ENCODE measurements around the gene PLD1. TPM values are rescaled to one million over a fixed set of nuclear protein-coding genes. Genes with fewer than 3 reads are reported as not detected.

PLD1 gene
- total and polyA plus RNA-seq, 4 donors, result 3.1 to 31.1 (median 12.2) TPM

- no peak for ATAC-seq (ENCODE audit: insufficient read depth, low FRiP score)
- no peak for TF ChIP-seq CTCF (IDR thresholded peaks at IDR 0.05; ENCODE audit: control extremely low read depth, extremely low read depth)
- H3K9ac ChIP-seq (ENCODE audit: insufficient read depth in 1 of 2, low read length in 2 of 2), result no peak overlapping the region
- H3K4me1 ChIP-seq (ENCODE audit: control insufficient read depth in 5 of 5, insufficient read depth in 5 of 5, low read length in 5 of 5), result peaks cover 0 to 10% (median 4%) of the 10 kb centered on the region in 5 donors
- 93 to 97% methylated on average over 3 of the region's 3 CpGs for WGBS, 2 donors
- no peak overlapping the region for H3K27ac ChIP-seq (ENCODE audit: low read depth in 1 of 2, low read length in 1 of 2)
- H3K4me3 ChIP-seq, result no peak overlapping the region
- no peaks in the 10 kb centered on the region for H3K9me3 ChIP-seq (ENCODE audit: control insufficient read depth in 4 of 4, insufficient read depth in 3 of 4, low read length in 3 of 4)
- H3K36me3 ChIP-seq (ENCODE audit: control insufficient read depth in 4 of 4, insufficient read depth in 4 of 4, low read length in 4 of 4), result peaks cover 0 to 10% (median under 1%) of the 10 kb centered on the region in 4 donors
- H3K27me3 ChIP-seq (ENCODE audit: control insufficient read depth in 3 of 3, insufficient read depth in 3 of 3, low read length in 2 of 3), result peaks cover 0 to 3% (median 0%) of the 10 kb centered on the region in 3 donors
- no peak for DNase-seq
These were observed 127.5 kb downstream of the PLD1 start for GRCh38 chr3:171682743-171683142.

- Histone ChIP-seq H3K4me3 (no peak overlapping the region), H3K9ac (ENCODE audit: insufficient read depth in 1 of 2, low read length in 2 of 2) (no peak overlapping the region), H3K4me1 (ENCODE audit: control insufficient read depth in 5 of 5, insufficient read depth in 5 of 5, low read length in 5 of 5) (peaks cover 0 to 4% (median 0%) of the 10 kb centered on the region in 5 donors), H3K27ac (ENCODE audit: low read depth in 1 of 2, low read length in 1 of 2) (no peak overlapping the region), H3K9me3 (ENCODE audit: control insufficient read depth in 4 of 4, insufficient read depth in 3 of 4, low read length in 3 of 4) (no peaks in the 10 kb centered on the region), H3K27me3 (ENCODE audit: control insufficient read depth in 3 of 3, insufficient read depth in 3 of 3, low read length in 2 of 3) (peaks cover 0 to 3% (median 0%) of the 10 kb centered on the region in 3 donors), H3K36me3 (ENCODE audit: control insufficient read depth in 4 of 4, insufficient read depth in 4 of 4, low read length in 4 of 4) (peaks cover 0 to 4% (median 1%) of the 10 kb centered on the region in 4 donors)
- WGBS, 2 donors, result 85 to 94% methylated on average over 6 of the region's 6 CpGs
- DNase-seq (no peak), ATAC-seq (ENCODE audit: insufficient read depth, low FRiP score) (no peak)
- TF ChIP-seq CTCF (IDR thresholded peaks at IDR 0.05; ENCODE audit: control extremely low read depth, extremely low read depth), result no peak
These were observed 129.4 kb downstream of the PLD1 start for GRCh38 chr3:171680726-171681411.

GRCh38 chr3:171678971-171679492 is 131.3 kb downstream of the PLD1 start:
- peaks cover 0 to 3% (median 0%) of the 10 kb centered on the region in 5 donors for H3K4me1 ChIP-seq (ENCODE audit: control insufficient read depth in 5 of 5, insufficient read depth in 5 of 5, low read length in 5 of 5)
- H3K27ac ChIP-seq (ENCODE audit: low read depth in 1 of 2, low read length in 1 of 2), result no peak overlapping the region
- H3K9me3 ChIP-seq (ENCODE audit: control insufficient read depth in 4 of 4, insufficient read depth in 3 of 4, low read length in 3 of 4), result no peaks in the 10 kb centered on the region
- TF ChIP-seq CTCF (IDR thresholded peaks at IDR 0.05; ENCODE audit: control extremely low read depth, extremely low read depth), result no peak
- 92 to 93% methylated on average over 3 of the region's 3 CpGs for WGBS, 2 donors
- H3K36me3 ChIP-seq (ENCODE audit: control insufficient read depth in 4 of 4, insufficient read depth in 4 of 4, low read length in 4 of 4), result peaks cover 0 to 2% (median 0%) of the 10 kb centered on the region in 4 donors
- H3K9ac ChIP-seq (ENCODE audit: insufficient read depth in 1 of 2, low read length in 2 of 2), result no peak overlapping the region
- H3K27me3 ChIP-seq (ENCODE audit: control insufficient read depth in 3 of 3, insufficient read depth in 3 of 3, low read length in 2 of 3), result peaks cover 0 to 2% (median 0%) of the 10 kb centered on the region in 3 donors
- H3K4me3 ChIP-seq, result no peak overlapping the region
- DNase-seq, result no peak
- no peak for ATAC-seq (ENCODE audit: insufficient read depth, low FRiP score)
